ENCODE results near the gene NUBP2. TPM values are rescaled to one million over a fixed set of nuclear protein-coding genes. Genes with fewer than 3 reads are reported as not detected.

NUBP2 gene
- total RNA-seq, 1 experiment from 2014 or later = 69.4 TPM

DNA sequence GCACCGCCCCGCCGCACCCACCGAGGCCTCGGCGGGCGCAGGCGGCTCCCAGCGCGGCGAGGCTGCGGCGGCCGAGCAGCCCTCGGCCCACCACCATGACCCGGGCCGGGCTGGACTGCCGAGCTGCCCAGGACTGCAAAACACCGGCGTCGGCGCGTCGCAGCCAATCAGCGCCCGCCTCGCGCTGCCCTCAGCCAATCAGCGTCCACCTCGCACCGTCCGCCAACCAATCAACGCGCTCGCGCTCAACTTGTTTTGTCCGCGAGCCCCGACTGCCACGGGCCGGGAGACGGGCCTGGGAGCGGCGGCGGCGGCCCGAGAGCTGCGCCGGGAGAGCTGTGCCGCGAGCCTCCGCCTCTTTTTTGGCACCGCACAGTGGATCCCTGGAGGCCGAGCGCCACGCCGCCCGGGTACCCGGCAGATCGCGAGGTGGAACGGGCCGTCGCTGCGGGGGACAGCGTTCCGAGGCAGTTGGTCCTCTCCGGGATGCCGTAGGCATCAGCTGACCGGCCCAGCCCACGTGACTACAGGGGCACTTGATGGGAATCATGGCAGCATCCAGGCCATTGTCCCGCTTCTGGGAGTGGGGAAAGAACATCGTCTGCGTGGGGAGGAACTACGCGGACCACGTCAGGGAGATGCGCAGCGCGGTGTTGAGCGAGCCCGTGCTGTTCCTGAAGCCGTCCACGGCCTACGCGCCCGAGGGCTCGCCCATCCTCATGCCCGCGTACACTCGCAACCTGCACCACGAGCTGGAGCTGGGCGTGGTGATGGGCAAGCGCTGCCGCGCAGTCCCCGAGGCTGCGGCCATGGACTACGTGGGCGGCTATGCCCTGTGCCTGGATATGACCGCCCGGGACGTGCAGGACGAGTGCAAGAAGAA, 44.2 kb downstream of the NUBP2 start, which contains the start of the genes FAHD1 and HAGH:
Gene FAHD1, plus strand, starts transcription at position 516 of the 883 bp plus-strand sequence. Its CDS starts 33 bp downstream, at position 549.
Gene HAGH, minus strand, starts transcription at position 135 of the 883 bp plus-strand sequence. Its CDS starts 38 bp downstream, at position 97.
- no peak within 1 kb of the TSS for H4K91ac ChIP-seq (ENCODE audit: insufficient read length, low read depth, low read length)
- H3K4ac ChIP-seq (ENCODE audit: low read depth, low read length) = no peak within 1 kb of the TSS
- no peak for TF ChIP-seq CTCF (conservative IDR thresholded peaks at IDR 0.05)
- Mint-ChIP-seq H3K27ac (peak within 1 kb of the TSS; percentile 72 to 93 (median 91); a peak in 5 of 7 replicates), H3K4me1 (peaks cover 11 to 18% of the 10 kb centered on the region in 2 experiments), H3K36me3 (ENCODE audit: insufficient read depth in 1 of 3, low read depth in 3 of 3) (peaks cover 0 to 4% (median 0%) of the 10 kb centered on the region in 3 experiments; a peak in 4 of 7 replicates), H3K4me3 (peak within 1 kb of the TSS; percentile 91 to 94), H3K9me3 (no peaks in the 10 kb centered on the region; a peak in 1 of 5 replicates), H3K27me3 (ENCODE audit: low read depth) (peaks cover 4% of the 10 kb centered on the region; the same call in 1 of the 2 replicates)
- no peak within 1 kb of the TSS for H3K27ac ChIP-seq (ENCODE audit: insufficient read length, low read depth, low read length)
- H2BK12ac ChIP-seq (ENCODE audit: insufficient read length, low read depth, low read length) = no peak within 1 kb of the TSS
- H2BK20ac ChIP-seq (ENCODE audit: low read depth, low read length, poor library complexity, severe bottlenecking) = no peak within 1 kb of the TSS
- peaks cover 10% of the 10 kb centered on the region for H3K79me1 ChIP-seq (ENCODE audit: insufficient read depth, low read depth, low read length, poor library complexity, severe bottlenecking)
- no peak within 1 kb of the TSS for H2AFZ ChIP-seq (ENCODE audit: low read length)
- H3K79me2 ChIP-seq (ENCODE audit: insufficient read depth, low read length) = peaks cover 4% of the 10 kb centered on the region; the same call in 1 of the 2 replicates
- no peak within 1 kb of the TSS for H3T11ph ChIP-seq (ENCODE audit: low read length)
- peak; percentile 96 for DNase-seq
- H2BK15ac ChIP-seq (ENCODE audit: low read depth, low read length) = no peak within 1 kb of the TSS
- H3K23ac ChIP-seq (ENCODE audit: insufficient read length, low read depth, low read length) = no peak within 1 kb of the TSS
- peak within 1 kb of the TSS; percentile 96 for H3K4me2 ChIP-seq (ENCODE audit: insufficient read depth, insufficient read length, low read length)
- no peak within 1 kb of the TSS for H2BK5ac ChIP-seq (ENCODE audit: insufficient read length, low read length)
- no peaks in the 10 kb centered on the region for H3K9me3 ChIP-seq (ENCODE audit: control insufficient read depth, low read depth, low read length)
- H4K8ac ChIP-seq (replicated peaks; ENCODE audit: insufficient read length, low read depth, low read length) = no peak within 1 kb of the TSS
- whole genome bisulfite sequencing (ENCODE audit: extremely low coverage, insufficient read length, low lambda C conversion rate) = no CpG with 5 or more reads among the region's 104 CpGs
- H3K27me3 ChIP-seq (ENCODE audit: insufficient read depth, low read length) = no peaks in the 10 kb centered on the region
- H2AK5ac ChIP-seq (ENCODE audit: insufficient read length, low read length) = no peak within 1 kb of the TSS
- H2BK120ac ChIP-seq (ENCODE audit: low read depth, low read length, poor library complexity, severe bottlenecking) = no peak within 1 kb of the TSS
- H3K9ac ChIP-seq (ENCODE audit: extremely low read depth, insufficient read length, low read length) = peak within 1 kb of the TSS; percentile 74
- H3K18ac ChIP-seq (ENCODE audit: insufficient read length, low read depth, low read length) = peak within 1 kb of the TSS; percentile 89
- H3K14ac ChIP-seq (ENCODE audit: insufficient read depth, low read length) = peak within 1 kb of the TSS; percentile 83
- H3K56ac ChIP-seq (ENCODE audit: insufficient read length, low read depth, low read length) = no peak within 1 kb of the TSS
- peaks cover 2% of the 10 kb centered on the region; the same call in 1 of the 2 replicates for H3K4me1 ChIP-seq (ENCODE audit: insufficient read depth, low read length)
- peaks cover 10% of the 10 kb centered on the region for H3K23me2 ChIP-seq (ENCODE audit: insufficient read length, low read depth, low read length, poor library complexity, severe bottlenecking)
- H4K5ac ChIP-seq (ENCODE audit: insufficient read length, low read depth, low read length) = peak within 1 kb of the TSS; percentile 6
- no peaks in the 10 kb centered on the region for H4K20me1 ChIP-seq (ENCODE audit: control insufficient read depth, insufficient read depth, insufficient read length)

Data from H9 (cell line).